Ascending aorta (tissue), 2 donors: ENCODE results near the gene LHX4. TPM values are rescaled to one million over a fixed set of nuclear protein-coding genes. Genes with fewer than 3 reads are reported as not detected.

Source experiments
- DNase-seq, 2 donors: peaks; one replicate each; pipeline ENCODE4 v3.0.0-alpha.2; 2019; ENCODE audit warnings: low spot score in 2 of 2
- H3K27ac ChIP-seq, 2 donors: fragments of 200-600 bp; sonication (generic); one replicate each; pipeline ENCODE4 v1.5.1; 2016 to 2017; ENCODE audit warnings: mild to moderate bottlenecking in 1 of 2
- H3K27me3 ChIP-seq: fragments of 200-600 bp; sonication (generic); one replicate; pipeline ENCODE4 v1.5.1; 2017
- H3K36me3 ChIP-seq, 2 donors: fragments of 200-600 bp; sonication (generic); one replicate each; pipeline ENCODE4 v1.5.1; 2016
- H3K4me1 ChIP-seq, 2 donors: fragments of 200-600 bp; sonication (generic); one replicate each; pipeline ENCODE4 v1.5.1; 2016 to 2017; ENCODE audit warnings: mild to moderate bottlenecking in 1 of 2
- H3K4me3 ChIP-seq, 2 donors: fragments of 200-600 bp; sonication (generic); one replicate each; pipeline ENCODE4 v1.5.1; 2016 to 2017; ENCODE audit warnings: mild to moderate bottlenecking in 1 of 2
- H3K9me3 ChIP-seq, 2 donors: fragments of 200-600 bp; sonication (generic); one replicate each; pipeline ENCODE4 v1.5.1; 2016
- CTCF ChIP-seq, 3 experiments: fragments of 200-600 bp in 2 of 3; fragments of 450-650 bp in 1 of 3; sonication (generic) in 2 of 3; IDR thresholded peaks; one replicate each; pipeline ENCODE4 v1.5.1; 2016 to 2019; ENCODE audit warnings: antibody characterized with exemption in 3 of 3, mild to moderate bottlenecking in 1 of 3, moderate library complexity in 1 of 3
- intact Hi-C: fragments of 100-400 bp; cut with DNase I; formaldehyde crosslinking; loops from one replicate; pipeline ENCODE4 v1.15.1; 2023
- total RNA-seq: library from RNA; depleted of rRNA; stranded (reverse); fragments of >200 nt; gene quantifications from one replicate; pipeline ENCODE4 v1.1.0, GENCODE V29; 2016

LHX4 gene
- total RNA-seq, 1 donor from 2014 or later, result not detected

GRCh38 chr1:180211860-180212229, 18.2 kb upstream of the LHX4 start:
- H3K4me1 ChIP-seq, result no peaks in the 10 kb centered on the region
- no peak for DNase-seq
- intact Hi-C loops, result no loop called here
- no peaks in the 10 kb centered on the region for H3K36me3 ChIP-seq
- no peaks in the 10 kb centered on the region for H3K27me3 ChIP-seq
- no peak overlapping the region for H3K27ac ChIP-seq
- H3K4me3 ChIP-seq, result no peak overlapping the region
- no peaks in the 10 kb centered on the region for H3K9me3 ChIP-seq
- no peak for TF ChIP-seq CTCF (IDR thresholded peaks at IDR 0.05)

GRCh38 chr1:180213401-180214170, 16.5 kb upstream of the LHX4 start:
- no peak for TF ChIP-seq CTCF (IDR thresholded peaks at IDR 0.05)
- no peaks in the 10 kb centered on the region for H3K9me3 ChIP-seq
- no peak for DNase-seq
- no peaks in the 10 kb centered on the region for H3K36me3 ChIP-seq
- H3K4me1 ChIP-seq, result no peaks in the 10 kb centered on the region
- no peak overlapping the region for H3K27ac ChIP-seq
- intact Hi-C loops, result no loop called here
- no peaks in the 10 kb centered on the region for H3K27me3 ChIP-seq
- no peak overlapping the region for H3K4me3 ChIP-seq

GRCh38 chr1:180215856-180216625, 14.0 kb upstream of the LHX4 start:
- Histone ChIP-seq H3K4me1 (no peaks in the 10 kb centered on the region), H3K36me3 (no peaks in the 10 kb centered on the region), H3K4me3 (no peak overlapping the region), H3K27me3 (no peaks in the 10 kb centered on the region), H3K9me3 (no peaks in the 10 kb centered on the region), H3K27ac (no peak overlapping the region)
- intact Hi-C loops, result no loop called here
- DNase-seq, result no peak
- TF ChIP-seq CTCF (IDR thresholded peaks at IDR 0.05), result no peak

- TF ChIP-seq CTCF (IDR thresholded peaks at IDR 0.05), result no peak
- DNase-seq, result no peak
Observed at GRCh38 chr1:180217006-180217405, 13.1 kb upstream of the LHX4 start.

GRCh38 chr1:180218806-180219765, 11.0 kb upstream of the LHX4 start:
- DNase-seq, result no peak
- Histone ChIP-seq H3K36me3 (no peaks in the 10 kb centered on the region), H3K9me3 (no peaks in the 10 kb centered on the region), H3K27me3 (no peaks in the 10 kb centered on the region), H3K27ac (no peak overlapping the region), H3K4me3 (no peak overlapping the region), H3K4me1 (no peaks in the 10 kb centered on the region)
- intact Hi-C loops, result no loop called here
- no peak for TF ChIP-seq CTCF (IDR thresholded peaks at IDR 0.05)

More at GRCh38 chr1:180217006-180217405, 13.1 kb upstream of the LHX4 start:
- Histone ChIP-seq H3K4me3 (no peak overlapping the region), H3K4me1 (no peaks in the 10 kb centered on the region), H3K27me3 (no peaks in the 10 kb centered on the region), H3K9me3 (no peaks in the 10 kb centered on the region), H3K36me3 (no peaks in the 10 kb centered on the region), H3K27ac (no peak overlapping the region)
- intact Hi-C loops, result no loop called here
